WTC11 (cell line): ENCODE results near the gene GXYLT2. TPM values are rescaled to one million over a fixed set of nuclear protein-coding genes. Genes with fewer than 3 reads are reported as not detected.

Experiments
- ATAC-seq: fragments of 200-7000 bp; cut with Tn5 transposase; 2 replicates; pipeline ENCODE4 v1.10.0; 2021; ENCODE audit warnings: mild to moderate bottlenecking, moderate library complexity
- CTCF ChIA-PET: fragments of 300-600 bp; sonication (Branson Sonifier 250); formaldehyde crosslinking; loops from one replicate; lab custom pipeline; 2021; ENCODE audit warnings: antibody characterized with exemption; lab: Charles Lee
- POLR2A ChIA-PET: fragments of 350-600 bp; sonication (Branson Sonifier 250); formaldehyde crosslinking; loops from one replicate; lab custom pipeline; 2021; ENCODE audit warnings: antibody characterized with exemption; lab: Charles Lee
- DNase-seq: peaks from one replicate; pipeline ENCODE4 v3.0.0; 2021; ENCODE audit warnings: low spot score
- H3K27ac Mint-ChIP-seq: 2 replicates; pipeline ENCODE4 v1.8.0; 2021; ENCODE audit warnings: mixed read lengths
- H3K27me3 Mint-ChIP-seq: 2 replicates; pipeline ENCODE4 v1.8.0; 2021; ENCODE audit warnings: low read depth, mild to moderate bottlenecking, moderate library complexity, mixed read lengths
- H3K36me3 Mint-ChIP-seq: 2 replicates; pipeline ENCODE4 v1.8.0; 2021; ENCODE audit warnings: mixed read lengths
- H3K4me1 Mint-ChIP-seq: 2 replicates; pipeline ENCODE4 v1.8.0; 2022; ENCODE audit warnings: mixed read lengths
- H3K4me3 Mint-ChIP-seq: 2 replicates; pipeline ENCODE4 v1.8.0; 2021; ENCODE audit warnings: mild to moderate bottlenecking, moderate library complexity, mixed read lengths
- H3K9me3 Mint-ChIP-seq: 2 replicates; pipeline ENCODE4 v1.8.0; 2021; ENCODE audit warnings: mixed read lengths
- ATF2 ChIP-seq: sonication (generic); formaldehyde crosslinking; IDR thresholded peaks from 2 replicates; pipeline ENCODE4 v1.8.1; 2022; ENCODE audit warnings: low read depth, missing genetic modification reagents, borderline replicate concordance
- CBFB ChIP-seq: sonication (generic); formaldehyde crosslinking; IDR thresholded peaks from 2 replicates; pipeline ENCODE4 v1.8.1; 2022; ENCODE audit warnings: mild to moderate bottlenecking, low read depth, missing genetic modification reagents
- EMX1 ChIP-seq: fragments of 250-450 bp; sonication (Bioruptor Pico); IDR thresholded peaks from 2 replicates; pipeline ENCODE4 v1.8.0; 2021; ENCODE audit warnings: mild to moderate bottlenecking
- ETV6 ChIP-seq: sonication (generic); formaldehyde crosslinking; IDR thresholded peaks from 2 replicates; pipeline ENCODE4 v1.8.1; 2022; ENCODE audit warnings: mild to moderate bottlenecking, missing genetic modification reagents
- KAT7 ChIP-seq: sonication (generic); formaldehyde crosslinking; IDR thresholded peaks from 2 replicates; pipeline ENCODE4 v1.8.1; 2023; ENCODE audit warnings: missing genetic modification reagents, mild to moderate bottlenecking, borderline replicate concordance
- MAX ChIP-seq: sonication (generic); formaldehyde crosslinking; IDR thresholded peaks from 2 replicates; pipeline ENCODE4 v1.8.0; 2022; ENCODE audit warnings: mild to moderate bottlenecking, missing genetic modification reagents
- NR1H2 ChIP-seq: sonication (generic); formaldehyde crosslinking; IDR thresholded peaks from 2 replicates; pipeline ENCODE4 v1.9.0; 2021; ENCODE audit warnings: mild to moderate bottlenecking, moderate library complexity, missing genetic modification reagents
- PRRX2 ChIP-seq: fragments of 250-450 bp; sonication (Bioruptor Pico); IDR thresholded peaks from 2 replicates; pipeline ENCODE4 v1.8.0; 2021; ENCODE audit warnings: mild to moderate bottlenecking
- RORB ChIP-seq: fragments of 250-450 bp; sonication (Bioruptor Pico); IDR thresholded peaks from 2 replicates; pipeline ENCODE4 v1.9.0; 2021; ENCODE audit warnings: mild to moderate bottlenecking
- TEAD4 ChIP-seq: sonication (generic); formaldehyde crosslinking; IDR thresholded peaks from 2 replicates; pipeline ENCODE4 v1.8.0; 2022; ENCODE audit warnings: mild to moderate bottlenecking, missing genetic modification reagents
- ZNF121 ChIP-seq: sonication (generic); formaldehyde crosslinking; IDR thresholded peaks from 2 replicates; pipeline ENCODE4 v1.8.0; 2023; ENCODE audit warnings: missing genetic modification reagents
- ZNF138 ChIP-seq: sonication (generic); formaldehyde crosslinking; conservative IDR thresholded peaks from 2 replicates; pipeline ENCODE4 v1.8.1; 2022; ENCODE audit warnings: mild to moderate bottlenecking, moderate library complexity, missing genetic modification reagents
- ZNF281 ChIP-seq: sonication (generic); formaldehyde crosslinking; IDR thresholded peaks from 2 replicates; pipeline ENCODE4 v1.8.0; 2023; ENCODE audit warnings: mild to moderate bottlenecking, missing genetic modification reagents
- ZNF317 ChIP-seq: sonication (generic); formaldehyde crosslinking; IDR thresholded peaks from 2 replicates; pipeline ENCODE4 v1.8.1; 2023; ENCODE audit warnings: low read depth, mild to moderate bottlenecking, moderate library complexity, missing genetic modification reagents, borderline replicate concordance
- ZNF396 ChIP-seq: fragments of 250-450 bp; sonication (Bioruptor Pico); IDR thresholded peaks from 2 replicates; pipeline ENCODE4 v1.8.0; 2021; ENCODE audit warnings: mild to moderate bottlenecking, moderate library complexity, borderline replicate concordance
- ZNF423 ChIP-seq: fragments of 250-450 bp; sonication (Bioruptor Pico); IDR thresholded peaks from 2 replicates; pipeline ENCODE4 v2.1.2; 2022; ENCODE audit warnings: mild to moderate bottlenecking, moderate library complexity
- ZNF532 ChIP-seq: fragments of 250-450 bp; sonication (Bioruptor Pico); IDR thresholded peaks from 2 replicates; pipeline ENCODE4 v1.9.0; 2021; ENCODE audit warnings: mild to moderate bottlenecking, borderline replicate concordance
- total RNA-seq: library from RNA; stranded (reverse); gene quantifications from 3 replicates; pipeline ENCODE4 v1.2.3, GENCODE V29; 2021
- TF ChIP-seq, protein P1 (sequence below): sonication (generic); formaldehyde crosslinking; IDR thresholded peaks from 2 replicates; pipeline ENCODE4 v1.8.1; 2022; ENCODE audit warnings: missing genetic modification reagents, borderline replicate concordance
- TF ChIP-seq, protein P2 (sequence below): fragments of 200-600 bp; IDR thresholded peaks from 2 replicates; pipeline ENCODE4 v1.8.0; 2022; ENCODE audit warnings: antibody characterized with exemption

Gene GXYLT2
- total RNA-seq, 1 experiment from 2014 or later = 6.5 TPM

GRCh38 chr3:73018298-73018697 lies 130.5 kb downstream of the GXYLT2 start:
- Mint-ChIP-seq H3K27ac (peak overlapping the region; percentile 75; the same call in 1 of the 2 replicates), H3K4me1 (peaks cover 38% of the 10 kb centered on the region), H3K4me3 (no peak overlapping the region), H3K27me3 (no peaks in the 10 kb centered on the region), H3K36me3 (peaks cover 4% of the 10 kb centered on the region), H3K9me3 (no peaks in the 10 kb centered on the region)
- ATAC-seq (no peak), DNase-seq (no peak)
- TF ChIP-seq PRRX2 (no peak), ZNF121 (CRISPR knock-in tag) (peak; percentile 76)
- POLR2A ChIA-PET = no interaction called here
- CTCF ChIA-PET = no interaction called here

- DNase-seq (no peak), ATAC-seq (no peak)
- Mint-ChIP-seq H3K27me3 (no peaks in the 10 kb centered on the region), H3K36me3 (peaks cover 4% of the 10 kb centered on the region), H3K4me3 (no peak overlapping the region), H3K4me1 (peaks cover 39% of the 10 kb centered on the region), H3K9me3 (no peaks in the 10 kb centered on the region), H3K27ac (no peak overlapping the region)
- POLR2A ChIA-PET = interaction anchor here (0.6 kb wide), 1 partner anchor 69 kb away, joined by 3 read pairs; no protein-coding TSS in a partner anchor
- TF ChIP-seq ZNF138 (CRISPR knock-in tag) (no peak), EMX1 (CRISPR knock-in tag) (no peak), RORB (no peak), ZNF396 (CRISPR knock-in tag) (no peak)
- CTCF ChIA-PET = no interaction called here
Observed at GRCh38 chr3:73018790-73019441, 131.1 kb downstream of the GXYLT2 start.

GRCh38 chr3:73021301-73021835 lies 133.5 kb downstream of the GXYLT2 start:
- no peaks in the 10 kb centered on the region for H3K36me3 Mint-ChIP-seq
- H3K27me3 Mint-ChIP-seq = no peaks in the 10 kb centered on the region
- no peak for ATAC-seq
- no peak for DNase-seq
- ChIA-PET POLR2A (no interaction called here), CTCF (interaction anchor here (0.7 to 1.9 kb wide), 3 partner anchors 24 to 138 kb away, joined by 3 to 6 read pairs (median 3); partner anchors contain the start of gene PPP4R2)
- no peak overlapping the region for H3K27ac Mint-ChIP-seq
- H3K9me3 Mint-ChIP-seq = no peaks in the 10 kb centered on the region
- no peak overlapping the region for H3K4me3 Mint-ChIP-seq
- H3K4me1 Mint-ChIP-seq = peaks cover 63% of the 10 kb centered on the region
- no peak for TF ChIP-seq ATF2
- no peak for TF ChIP-seq TEAD4 (CRISPR knock-in tag)
- TF ChIP-seq ZNF317 (CRISPR knock-in tag) = no peak
- TF ChIP-seq ZNF138 (CRISPR knock-in tag) = no peak
- TF ChIP-seq, protein P1, sequence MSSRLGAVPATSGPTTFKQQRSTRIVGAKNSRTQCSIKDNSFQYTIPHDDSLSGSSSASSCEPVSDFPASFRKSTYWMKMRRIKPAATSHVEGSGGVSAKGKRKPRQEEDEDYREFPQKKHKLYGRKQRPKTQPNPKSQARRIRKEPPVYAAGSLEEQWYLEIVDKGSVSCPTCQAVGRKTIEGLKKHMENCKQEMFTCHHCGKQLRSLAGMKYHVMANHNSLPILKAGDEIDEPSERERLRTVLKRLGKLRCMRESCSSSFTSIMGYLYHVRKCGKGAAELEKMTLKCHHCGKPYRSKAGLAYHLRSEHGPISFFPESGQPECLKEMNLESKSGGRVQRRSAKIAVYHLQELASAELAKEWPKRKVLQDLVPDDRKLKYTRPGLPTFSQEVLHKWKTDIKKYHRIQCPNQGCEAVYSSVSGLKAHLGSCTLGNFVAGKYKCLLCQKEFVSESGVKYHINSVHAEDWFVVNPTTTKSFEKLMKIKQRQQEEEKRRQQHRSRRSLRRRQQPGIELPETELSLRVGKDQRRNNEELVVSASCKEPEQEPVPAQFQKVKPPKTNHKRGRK = no peak
- no peak for TF ChIP-seq NR1H2
- TF ChIP-seq ZNF532 (CRISPR knock-in tag) = no peak
- TF ChIP-seq CBFB (CRISPR knock-in tag) = no peak
- no peak for TF ChIP-seq MAX
- TF ChIP-seq, protein P2, sequence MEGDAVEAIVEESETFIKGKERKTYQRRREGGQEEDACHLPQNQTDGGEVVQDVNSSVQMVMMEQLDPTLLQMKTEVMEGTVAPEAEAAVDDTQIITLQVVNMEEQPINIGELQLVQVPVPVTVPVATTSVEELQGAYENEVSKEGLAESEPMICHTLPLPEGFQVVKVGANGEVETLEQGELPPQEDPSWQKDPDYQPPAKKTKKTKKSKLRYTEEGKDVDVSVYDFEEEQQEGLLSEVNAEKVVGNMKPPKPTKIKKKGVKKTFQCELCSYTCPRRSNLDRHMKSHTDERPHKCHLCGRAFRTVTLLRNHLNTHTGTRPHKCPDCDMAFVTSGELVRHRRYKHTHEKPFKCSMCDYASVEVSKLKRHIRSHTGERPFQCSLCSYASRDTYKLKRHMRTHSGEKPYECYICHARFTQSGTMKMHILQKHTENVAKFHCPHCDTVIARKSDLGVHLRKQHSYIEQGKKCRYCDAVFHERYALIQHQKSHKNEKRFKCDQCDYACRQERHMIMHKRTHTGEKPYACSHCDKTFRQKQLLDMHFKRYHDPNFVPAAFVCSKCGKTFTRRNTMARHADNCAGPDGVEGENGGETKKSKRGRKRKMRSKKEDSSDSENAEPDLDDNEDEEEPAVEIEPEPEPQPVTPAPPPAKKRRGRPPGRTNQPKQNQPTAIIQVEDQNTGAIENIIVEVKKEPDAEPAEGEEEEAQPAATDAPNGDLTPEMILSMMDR = no peak
- TF ChIP-seq KAT7 = no peak
- TF ChIP-seq ZNF281 (CRISPR knock-in tag) = no peak
- no peak for TF ChIP-seq ZNF423 (CRISPR knock-in tag)
- TF ChIP-seq ETV6 = no peak
